ENCODE data around the gene KCNIP4. TPM values are rescaled to one million over a fixed set of nuclear protein-coding genes. Genes with fewer than 3 reads are reported as not detected.

Gene KCNIP4
- total and polyA plus RNA-seq, 2 of the 4 experiments (the other 2 are of a cell fraction), result not detected

DNA sequence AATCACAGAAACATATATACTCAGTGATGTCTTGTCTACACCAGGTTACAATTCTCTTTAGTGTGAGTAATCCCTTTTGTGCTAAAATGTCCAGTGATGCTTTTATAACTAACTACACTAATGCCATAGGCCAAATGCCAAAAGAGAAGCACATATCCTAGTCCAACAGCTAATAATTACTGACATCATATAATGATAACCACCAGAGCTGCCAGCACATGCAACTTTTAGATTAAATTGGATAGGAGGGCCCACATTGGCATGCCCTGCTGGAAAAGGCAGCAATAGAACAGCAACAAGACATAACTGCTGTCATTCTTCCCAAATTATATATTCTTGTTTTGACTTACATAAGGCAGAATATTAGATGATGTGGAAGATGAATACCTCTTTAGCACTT lies 238.8 kb downstream of the KCNIP4 start:
- no peak overlapping the region for H3K4me3 ChIP-seq (ENCODE audit: insufficient read depth, low read depth, low read length)
- no peak overlapping the region for H2BK5ac ChIP-seq (ENCODE audit: low read depth, low read length, poor library complexity, severe bottlenecking)
- TF ChIP-seq, protein P1, sequence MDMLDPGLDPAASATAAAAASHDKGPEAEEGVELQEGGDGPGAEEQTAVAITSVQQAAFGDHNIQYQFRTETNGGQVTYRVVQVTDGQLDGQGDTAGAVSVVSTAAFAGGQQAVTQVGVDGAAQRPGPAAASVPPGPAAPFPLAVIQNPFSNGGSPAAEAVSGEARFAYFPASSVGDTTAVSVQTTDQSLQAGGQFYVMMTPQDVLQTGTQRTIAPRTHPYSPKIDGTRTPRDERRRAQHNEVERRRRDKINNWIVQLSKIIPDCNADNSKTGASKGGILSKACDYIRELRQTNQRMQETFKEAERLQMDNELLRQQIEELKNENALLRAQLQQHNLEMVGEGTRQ (IDR thresholded peaks at IDR 0.05; ENCODE audit: low read depth, low read length), result no peak
- no peak for TF ChIP-seq MAZ (IDR thresholded peaks at IDR 0.05; ENCODE audit: borderline replicate concordance, low read depth, low read length)
- no peak for TF ChIP-seq POLR2A (IDR thresholded peaks at IDR 0.05; ENCODE audit: low read depth, low read length)
- TF ChIP-seq CEBPB (IDR thresholded peaks at IDR 0.05; ENCODE audit: low read depth, low read length), result no peak
- TF ChIP-seq, protein P2, sequence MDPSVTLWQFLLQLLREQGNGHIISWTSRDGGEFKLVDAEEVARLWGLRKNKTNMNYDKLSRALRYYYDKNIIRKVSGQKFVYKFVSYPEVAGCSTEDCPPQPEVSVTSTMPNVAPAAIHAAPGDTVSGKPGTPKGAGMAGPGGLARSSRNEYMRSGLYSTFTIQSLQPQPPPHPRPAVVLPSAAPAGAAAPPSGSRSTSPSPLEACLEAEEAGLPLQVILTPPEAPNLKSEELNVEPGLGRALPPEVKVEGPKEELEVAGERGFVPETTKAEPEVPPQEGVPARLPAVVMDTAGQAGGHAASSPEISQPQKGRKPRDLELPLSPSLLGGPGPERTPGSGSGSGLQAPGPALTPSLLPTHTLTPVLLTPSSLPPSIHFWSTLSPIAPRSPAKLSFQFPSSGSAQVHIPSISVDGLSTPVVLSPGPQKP (IDR thresholded peaks at IDR 0.05; ENCODE audit: borderline replicate concordance, low read depth, low read length), result no peak
- no peak for TF ChIP-seq FOS (IDR thresholded peaks at IDR 0.05; ENCODE audit: low read depth, low read length)
- no peak for TF ChIP-seq CHD1 (IDR thresholded peaks at IDR 0.05; ENCODE audit: low read depth, low read length)
- TF ChIP-seq BHLHE40 (IDR thresholded peaks at IDR 0.05; ENCODE audit: low read depth, low read length), result no peak
- TF ChIP-seq RAD21 (IDR thresholded peaks at IDR 0.05; ENCODE audit: low read length), result no peak
- TF ChIP-seq MAFK (IDR thresholded peaks at IDR 0.05; ENCODE audit: low read depth, low read length), result no peak
- TF ChIP-seq NFE2L2 (IDR thresholded peaks at IDR 0.05; ENCODE audit: low read depth, low read length), result no peak
- no peak overlapping the region for H3K4me2 ChIP-seq (ENCODE audit: low read depth, low read length)
- no peaks in the 10 kb centered on the region for H3K9me3 ChIP-seq (ENCODE audit: control insufficient read depth, insufficient read depth, low read length)
- BruUV-seq (replicated peaks), result no TSS peak
- in situ Hi-C loops (cut with MboI; ENCODE audit: low sequenced_read_pairs) (no loop called here), intact Hi-C loops (cut with micrococcal nuclease) (no loop called here), dilution Hi-C loops (cut with HindIII; ENCODE audit: low sequenced_read_pairs, unreplicated experiment) (no loop called here)
- H4K20me1 ChIP-seq (ENCODE audit: insufficient read depth, low read length), result no peaks in the 10 kb centered on the region
- no peaks in the 10 kb centered on the region for H3K27me3 ChIP-seq (ENCODE audit: control insufficient read depth, insufficient read depth, low read length)
- H3K14ac ChIP-seq (replicated peaks; ENCODE audit: low read depth, low read length), result no peak overlapping the region
- H3K23ac ChIP-seq (ENCODE audit: low read depth, low read length), result no peak overlapping the region
- no peak overlapping the region for H2BK15ac ChIP-seq (ENCODE audit: low read depth, low read length)
- H3K18ac ChIP-seq (ENCODE audit: low read depth, low read length), result no peak overlapping the region
- ChIA-PET POLR2A (ENCODE audit: unreplicated experiment) (no interaction called here), CTCF (no interaction called here)
- H3K4me1 ChIP-seq (ENCODE audit: control insufficient read depth, insufficient read depth, low read length), result no peaks in the 10 kb centered on the region
- H3K56ac ChIP-seq (ENCODE audit: extremely low read depth, insufficient read depth, low read length), result no peak overlapping the region
- no peak overlapping the region for H3K9ac ChIP-seq (ENCODE audit: low read depth, low read length)
- no peak overlapping the region for H2AFZ ChIP-seq (replicated peaks; ENCODE audit: low read length, poor library complexity)
- H4K8ac ChIP-seq (ENCODE audit: low read depth in 2 of 2, low read length in 2 of 2), result no peak overlapping the region
- H2BK20ac ChIP-seq (ENCODE audit: low read depth, low read length), result no peak overlapping the region
- H2AK9ac ChIP-seq (replicated peaks; ENCODE audit: low read depth, low read length, poor library complexity), result no peak overlapping the region
- no peak overlapping the region for H4K91ac ChIP-seq (ENCODE audit: insufficient read depth, low read depth, low read length)
- no peak overlapping the region for H4K5ac ChIP-seq (ENCODE audit: low read depth, low read length)
- H2AK5ac ChIP-seq (ENCODE audit: low read depth, low read length), result no peak overlapping the region
- no peak overlapping the region for H2BK120ac ChIP-seq (ENCODE audit: low read depth, low read length)
- DNase-seq (no peak), ATAC-seq (ENCODE audit: low read depth) (no peak)
- no peaks in the 10 kb centered on the region for H3K79me1 ChIP-seq (ENCODE audit: low read depth in 1 of 2, low read length in 2 of 2)
- no peaks in the 10 kb centered on the region for H3K9me1 ChIP-seq (ENCODE audit: insufficient read depth, low read length)
- H3K4ac ChIP-seq (ENCODE audit: low read depth, low read length), result no peak overlapping the region
- no peak overlapping the region for H3K27ac ChIP-seq (ENCODE audit: insufficient read depth, low read length)
- no peaks in the 10 kb centered on the region for H3K36me3 ChIP-seq (ENCODE audit: control insufficient read depth, insufficient read depth, low read length)
